ENCODE measurements around the gene PIK3R6.

DNA sequence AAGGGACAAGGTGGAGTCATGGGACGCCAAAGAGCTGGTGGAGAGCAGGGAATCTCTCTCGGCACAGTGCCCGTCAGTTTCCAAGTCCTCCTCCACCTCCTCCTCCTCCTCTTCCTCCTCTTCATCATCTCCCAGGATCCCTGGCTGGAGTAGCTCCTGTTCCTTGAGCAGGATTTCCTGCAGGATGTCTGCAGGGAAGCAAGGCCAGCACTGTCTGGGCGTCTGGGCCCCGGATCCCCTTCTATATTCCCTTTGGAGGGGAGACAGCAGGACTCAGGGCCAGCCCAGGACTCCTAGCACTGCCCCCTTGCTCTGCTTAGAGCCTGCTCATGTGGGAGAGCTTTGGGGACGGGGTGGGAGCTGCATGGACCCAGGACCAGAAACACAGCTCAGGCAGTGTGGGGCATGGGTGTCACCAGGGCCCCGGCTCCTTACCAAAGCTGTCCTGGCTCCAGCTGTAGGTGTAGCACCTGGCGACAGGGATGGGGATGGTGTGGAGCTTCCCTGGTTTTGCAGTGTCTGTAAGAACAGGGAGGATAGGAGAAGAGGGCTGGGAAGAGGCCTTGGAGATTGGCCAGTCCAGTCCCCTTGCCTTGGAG is 21.3 kb upstream of the PIK3R6 start:
- no peak for TF ChIP-seq CTCF (conservative IDR thresholded peaks at IDR 0.05; ENCODE audit: low read depth, low read length)
- TF ChIP-seq POLR2A (IDR thresholded peaks at IDR 0.05; ENCODE audit: low read depth, low read length) = no peak
- no peak for TF ChIP-seq RFX5 (IDR thresholded peaks at IDR 0.05; ENCODE audit: low read depth, low read length)
- no peak for TF ChIP-seq FOS (IDR thresholded peaks at IDR 0.05; ENCODE audit: low read depth, low read length)
- TF ChIP-seq CEBPB (IDR thresholded peaks at IDR 0.05; ENCODE audit: low read depth, low read length) = no peak
